Stimulated activated CD8-positive, alpha-beta memory T cell treated with anti-CD3 and anti-CD28 coated beads, Interleukin-7, amount 100 ng/mL, for 1 hour (primary cell): ENCODE data around the gene NTNG2.

Experiments
- DNase-seq, 2 donors: peaks; one replicate each; pipeline ENCODE4 v3.0.0-alpha.2; 2020; ENCODE audit warnings: low read depth in 2 of 2

Gene NTNG2

GRCh38 chr9:132147331-132147730, 14.5 kb upstream of the NTNG2 start:
- no peak for DNase-seq

GRCh38 chr9:132147839-132148238, 14.0 kb upstream of the NTNG2 start:
- DNase-seq, result no peak

GRCh38 chr9:132150256-132150655, 11.6 kb upstream of the NTNG2 start:
- DNase-seq, result no peak

GRCh38 chr9:132151118-132151517, 10.7 kb upstream of the NTNG2 start:
- no peak for DNase-seq

DNA sequence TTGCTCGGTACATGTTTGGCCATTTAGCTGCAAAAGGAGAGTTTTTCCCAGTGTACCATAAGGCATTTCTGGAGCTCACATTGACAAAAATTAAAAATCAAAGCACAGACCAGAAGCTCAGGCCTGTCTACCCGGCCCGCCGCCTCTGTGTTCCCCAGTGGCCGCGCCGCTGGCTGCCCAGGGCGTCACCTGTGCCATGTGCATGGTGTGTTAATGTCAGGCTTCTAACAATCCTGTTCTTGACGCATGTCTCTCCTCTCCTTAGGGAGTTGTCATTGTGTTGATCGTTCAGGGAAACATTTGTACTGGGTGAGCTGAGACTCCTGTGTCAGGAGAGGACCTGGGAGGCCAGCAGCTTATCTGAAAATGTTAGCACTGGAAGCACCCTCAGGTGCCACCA, 9.6 kb upstream of the NTNG2 start:
- no peak for DNase-seq

DNA sequence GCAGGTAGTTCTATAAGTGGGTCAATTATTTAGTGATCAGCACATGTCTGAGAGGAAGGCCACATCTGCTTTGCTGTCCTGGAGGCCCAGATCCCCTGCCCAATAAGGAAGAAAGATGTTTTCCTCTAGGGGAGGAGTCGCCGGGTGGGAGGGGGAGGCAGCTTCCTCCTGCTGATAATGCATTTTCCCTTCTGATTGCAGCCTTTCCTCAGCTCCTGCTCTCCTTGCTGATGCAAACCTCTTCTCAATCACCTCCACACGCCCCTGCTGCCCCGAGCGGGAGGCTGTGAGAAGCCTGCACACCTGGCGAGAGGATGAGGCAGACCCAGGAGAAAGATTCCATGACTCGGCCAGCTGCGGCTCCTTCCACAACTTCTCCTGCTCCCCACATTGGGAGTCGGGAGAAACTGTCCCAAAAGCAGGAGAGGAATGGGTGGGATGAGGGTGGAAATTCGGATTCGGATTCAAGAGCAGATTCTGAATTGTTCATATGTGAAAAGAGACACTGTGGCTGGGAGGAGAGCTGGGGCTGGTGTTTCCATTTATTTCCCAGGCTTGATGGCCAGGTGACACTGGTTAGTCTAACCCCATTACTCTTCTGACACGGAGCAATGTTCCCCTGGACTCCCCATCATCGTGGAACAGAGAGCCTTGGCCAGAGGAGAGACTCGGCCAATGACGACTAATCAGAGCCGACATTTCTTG, 6.8 kb upstream of the NTNG2 start:
- no peak for DNase-seq

DNA sequence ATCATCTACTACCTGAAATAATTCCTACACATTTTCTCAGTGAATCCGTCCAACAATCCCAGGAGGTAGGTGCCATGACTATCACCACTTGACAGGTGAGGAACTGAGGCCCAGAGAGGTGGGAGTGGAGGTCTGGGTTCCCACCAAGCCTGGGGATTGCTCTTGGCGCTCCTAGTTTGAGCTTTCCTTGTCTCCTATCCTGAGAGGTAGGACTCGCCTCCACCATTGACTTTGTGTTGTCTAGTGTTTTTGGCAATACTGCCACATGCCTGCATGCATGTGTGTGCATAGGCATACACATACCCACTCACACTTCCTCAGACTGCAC, 6.3 kb upstream of the NTNG2 start:
- DNase-seq, result no peak

- DNase-seq, result no peak
Observed at GRCh38 chr9:132156262-132156661, 5.6 kb upstream of the NTNG2 start.

- DNase-seq, result no peak
Observed at GRCh38 chr9:132157347-132158116, 4.3 kb upstream of the NTNG2 start.

DNA sequence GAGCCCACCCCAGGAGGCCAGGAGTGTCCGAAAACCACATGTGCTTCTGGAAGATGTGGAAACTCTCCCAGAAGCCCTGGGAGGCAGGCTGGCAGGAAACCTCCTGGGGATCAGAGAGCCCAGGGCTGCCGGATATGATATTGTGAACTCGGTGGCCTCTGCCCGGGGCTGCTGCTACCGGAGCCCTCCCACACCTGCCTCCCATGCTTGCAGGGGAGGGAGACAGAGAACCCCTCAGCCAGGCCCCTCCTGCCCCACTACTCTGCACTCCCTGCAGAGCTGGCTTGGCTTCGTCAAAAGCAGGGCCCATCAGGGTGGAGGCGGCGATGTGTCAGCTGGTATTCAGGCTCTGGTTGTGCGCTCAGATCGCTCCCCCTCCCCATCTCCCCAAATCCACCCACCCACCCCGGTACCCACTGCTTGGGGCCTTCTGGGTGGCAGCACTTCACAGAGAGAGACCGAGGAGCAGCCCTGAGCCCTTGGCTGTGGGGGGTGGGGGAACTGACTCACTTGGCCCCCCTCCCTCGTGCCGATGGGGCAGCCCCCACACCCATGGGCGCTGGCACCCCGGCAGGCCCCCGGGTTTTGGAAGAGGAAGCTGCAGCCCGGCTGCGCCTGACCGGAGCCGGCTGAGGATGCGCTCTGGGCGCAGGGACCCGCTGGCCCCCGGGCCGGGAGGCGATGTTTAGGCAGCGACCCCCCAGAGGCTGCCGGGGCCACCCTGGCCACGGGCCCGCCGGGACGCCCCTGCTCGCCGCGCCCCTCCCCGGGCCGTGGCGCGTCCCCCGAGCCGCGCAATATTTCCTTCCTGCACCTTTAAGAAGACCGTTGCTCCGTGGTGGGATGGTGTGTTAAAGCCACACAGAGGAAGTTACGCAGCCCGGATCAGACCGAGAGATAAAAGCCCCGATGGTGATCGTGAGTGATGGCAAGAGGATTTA, 786 bp upstream of the NTNG2 start:
- DNase-seq, result peak; percentile 21 to 31

DNA sequence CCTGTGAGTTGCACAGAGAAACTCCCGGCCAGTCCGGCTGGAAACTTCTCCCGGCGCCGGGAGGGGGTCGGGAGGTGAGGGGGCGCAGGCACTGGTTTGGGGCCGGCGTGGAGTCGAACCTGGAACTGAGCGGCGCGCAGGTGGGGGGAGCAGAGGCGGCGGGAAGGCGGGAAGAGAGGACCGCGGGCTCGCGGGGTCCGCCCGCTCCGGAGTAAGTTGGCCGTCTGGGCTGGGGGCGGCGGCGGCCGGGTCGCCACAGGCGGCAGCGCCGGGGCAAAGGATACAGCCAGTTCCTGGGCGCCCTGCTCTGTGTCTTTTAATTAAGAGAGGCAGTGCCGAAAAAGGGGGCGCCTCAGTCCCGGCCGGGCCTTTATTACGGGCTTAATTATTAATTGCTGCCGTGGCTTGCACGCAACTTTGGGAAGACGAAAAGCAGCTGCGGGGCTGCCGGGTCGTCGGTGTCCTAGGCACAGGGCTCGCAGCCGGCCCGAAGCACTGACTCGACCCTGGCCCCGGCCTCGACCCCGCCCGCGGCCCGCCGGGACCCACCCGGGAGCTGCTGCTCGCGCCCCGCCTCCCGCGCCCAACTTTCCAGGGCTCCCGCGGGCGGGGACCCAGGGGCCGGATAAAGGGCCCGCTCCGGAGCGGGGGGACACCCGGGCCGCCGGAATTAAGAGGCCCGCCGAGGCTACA, 1.1 kb downstream of the NTNG2 start:
- no peak for DNase-seq

- DNase-seq, result no peak
Observed at GRCh38 chr9:132163457-132163875, 1.6 kb downstream of the NTNG2 start.

DNA sequence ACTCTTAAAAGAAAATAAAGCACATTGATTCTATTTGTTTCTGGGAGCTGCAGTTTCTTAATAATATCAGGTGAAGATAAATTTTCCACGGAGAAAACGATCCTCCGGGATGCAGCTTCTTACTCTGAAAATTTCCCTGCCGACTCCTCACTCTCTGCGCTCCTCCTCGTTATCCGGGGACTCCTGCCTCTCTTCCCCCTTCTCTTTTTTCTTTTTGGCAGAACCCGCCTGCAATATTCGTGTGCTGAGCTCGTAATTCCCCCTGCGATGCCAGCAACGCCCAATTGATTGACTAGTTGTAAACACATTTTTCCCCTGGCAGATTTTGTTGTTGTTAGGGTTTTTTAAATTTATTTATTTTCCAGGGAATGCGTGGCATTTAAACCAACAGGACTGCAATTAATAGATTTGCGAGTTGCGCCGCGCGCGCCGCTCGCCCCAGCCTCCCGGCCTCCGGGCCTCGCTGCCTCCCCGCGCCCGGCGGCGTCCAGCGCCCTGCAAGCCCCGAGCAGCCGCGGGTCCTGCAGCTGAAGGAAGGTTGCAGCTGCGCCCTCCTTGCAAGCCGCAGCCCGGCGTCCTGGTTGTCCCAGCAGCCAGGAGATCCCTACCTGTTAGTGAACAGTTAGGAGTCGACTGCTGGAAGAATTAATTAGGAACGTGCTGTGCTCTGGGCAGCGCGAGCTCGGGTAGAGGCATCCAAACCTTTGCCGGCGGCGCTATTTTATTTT, 2.2 kb downstream of the NTNG2 start:
- no peak for DNase-seq

DNA sequence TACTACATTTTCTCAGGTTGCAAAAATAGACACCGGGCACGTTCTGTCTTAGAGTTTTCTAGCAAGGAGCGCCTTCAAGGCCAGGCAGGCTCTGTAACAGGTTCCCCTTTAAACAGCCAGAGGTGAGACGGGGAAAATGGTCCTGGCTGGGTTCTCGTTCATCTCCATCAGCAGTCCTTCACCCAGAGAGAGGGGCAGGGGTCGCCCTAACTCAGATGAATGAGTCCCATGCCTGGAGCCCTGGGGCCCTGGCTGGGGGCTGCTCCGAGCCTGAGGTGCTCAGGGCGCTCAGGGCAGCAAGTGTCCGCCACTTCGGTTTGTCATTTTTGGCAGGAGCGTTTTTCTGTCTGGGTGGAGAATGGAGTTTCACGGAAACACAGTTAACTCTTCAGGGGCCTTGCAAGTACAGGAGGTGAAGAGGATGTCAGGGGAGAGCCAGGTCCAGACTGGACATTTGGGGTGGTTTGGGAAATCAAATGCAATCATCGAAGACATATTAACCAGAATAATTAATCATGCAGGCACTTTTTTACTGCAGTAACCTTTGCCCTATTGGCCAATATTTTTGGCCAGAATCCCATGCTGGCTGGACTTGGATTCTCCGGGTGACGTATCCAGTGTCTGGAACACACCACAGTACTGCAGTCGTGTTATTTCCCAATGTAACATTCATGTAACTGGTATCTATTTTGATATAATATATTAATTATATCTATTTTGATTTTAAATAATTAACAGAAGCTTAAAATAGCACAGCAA, 2.9 kb downstream of the NTNG2 start:
- no peak for DNase-seq

DNA sequence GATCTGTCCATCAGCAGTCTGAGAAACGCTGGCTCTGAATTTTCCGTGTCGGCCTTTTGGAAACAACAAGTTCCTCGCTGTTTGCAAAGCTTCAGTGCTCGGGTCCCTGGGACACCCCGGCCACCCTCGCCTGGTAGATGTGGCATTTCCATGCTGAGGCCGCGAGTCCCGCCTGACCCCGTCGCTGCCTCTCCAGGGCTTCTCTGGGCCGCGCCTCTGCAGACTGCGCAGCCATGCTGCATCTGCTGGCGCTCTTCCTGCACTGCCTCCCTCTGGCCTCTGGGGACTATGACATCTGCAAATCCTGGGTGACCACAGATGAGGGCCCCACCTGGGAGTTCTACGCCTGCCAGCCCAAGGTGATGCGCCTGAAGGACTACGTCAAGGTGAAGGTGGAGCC, 4.7 kb downstream of the NTNG2 start:
- DNase-seq, result no peak

DNA sequence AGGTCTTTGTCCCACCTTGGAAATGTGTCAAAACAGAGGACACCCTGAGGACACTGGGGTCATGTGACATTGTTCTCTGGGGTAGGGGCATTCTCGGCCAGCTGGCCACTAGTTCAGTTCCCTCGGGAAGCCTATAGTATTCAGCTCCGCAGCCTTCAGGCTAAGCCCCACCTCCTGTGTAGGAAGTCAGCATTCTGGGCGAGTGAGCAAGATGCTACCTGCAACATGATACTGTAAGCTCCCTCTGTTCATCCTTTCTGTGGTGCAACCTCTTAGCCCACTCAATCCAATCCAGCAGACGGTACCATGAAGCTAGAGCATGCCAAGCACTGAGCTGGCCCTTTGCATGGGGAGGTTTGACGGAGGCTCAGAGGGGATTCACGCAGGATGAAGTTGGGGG, 5.3 kb downstream of the NTNG2 start:
- no peak for DNase-seq

DNA sequence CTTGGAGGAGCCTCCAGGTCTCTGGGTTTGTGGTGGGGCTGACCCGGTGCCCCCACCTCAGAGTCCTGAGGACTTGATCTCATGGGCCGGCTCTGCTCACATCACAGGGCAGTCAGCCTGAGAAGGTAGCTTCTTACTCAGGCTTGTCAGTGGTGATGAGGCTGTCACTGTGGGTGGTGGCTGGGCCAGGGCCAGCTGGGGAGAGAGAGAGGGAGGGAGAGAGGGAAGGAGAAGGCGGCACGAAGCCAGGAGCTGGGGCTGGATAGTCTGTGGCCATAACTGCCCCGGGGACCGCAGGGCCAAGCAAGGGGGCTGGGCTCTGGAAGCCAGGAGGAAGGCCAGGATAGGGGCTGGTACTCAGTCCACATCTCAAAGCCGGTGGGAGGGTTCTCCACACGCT, 6.5 kb downstream of the NTNG2 start:
- DNase-seq, result no peak

DNA sequence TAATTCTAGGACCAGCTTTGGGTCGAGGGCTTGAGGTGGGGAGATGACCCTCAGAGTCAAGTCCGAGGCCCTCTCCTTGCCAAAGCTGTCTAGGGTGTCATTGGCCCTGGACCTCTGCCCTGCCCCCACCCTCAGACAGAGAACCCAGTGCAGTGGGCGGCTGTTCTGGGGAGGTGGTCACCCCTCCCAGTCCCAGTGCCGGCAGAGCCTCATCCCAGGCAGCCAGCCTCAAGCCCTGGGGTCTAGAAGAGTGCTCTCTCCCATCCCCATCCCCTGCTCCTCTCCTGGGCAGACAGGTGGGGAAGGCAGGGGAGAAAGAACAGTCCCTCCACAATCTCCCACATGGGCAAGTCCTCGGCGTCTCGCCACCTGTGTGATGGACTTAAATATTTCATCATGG, 7.0 kb downstream of the NTNG2 start:
- DNase-seq, result no peak

DNA sequence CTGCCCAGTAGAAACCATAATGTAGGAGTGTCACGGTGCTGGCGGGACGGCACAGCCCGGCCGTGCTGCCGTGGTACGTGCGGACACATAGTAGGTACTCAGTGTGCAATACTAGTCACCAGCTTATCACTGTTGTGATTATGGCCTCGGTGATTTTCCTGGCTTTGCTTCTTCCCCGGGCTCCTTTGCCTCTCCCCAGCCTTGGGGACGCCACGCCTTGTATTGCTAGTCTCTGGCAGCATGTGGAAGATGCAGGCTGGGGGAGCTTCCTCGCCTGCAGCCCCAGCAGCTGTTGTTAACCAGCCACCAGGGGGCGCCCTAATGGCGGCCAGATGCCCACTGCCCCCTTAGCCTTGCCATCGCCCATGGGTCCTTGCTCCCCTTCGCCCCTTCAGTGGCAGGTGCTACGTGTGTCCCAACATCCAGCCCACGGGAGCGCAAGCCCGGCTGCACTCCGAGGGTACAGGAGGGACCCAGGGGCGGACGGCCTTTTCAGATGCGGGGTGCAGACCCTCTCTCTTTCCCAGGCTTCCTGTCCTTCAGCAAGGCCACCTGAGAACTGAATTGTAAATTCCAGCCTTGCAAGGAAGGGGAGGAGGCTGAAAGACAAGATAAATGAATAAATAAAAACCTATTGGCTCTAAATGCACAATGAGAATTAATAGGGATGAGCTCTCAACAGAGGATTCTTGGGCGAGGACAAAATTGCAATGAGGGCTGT, 8.0 kb downstream of the NTNG2 start:
- DNase-seq, result peak; percentile 26 to 37

- DNase-seq, result no peak
Observed at GRCh38 chr9:132171702-132172101, 9.8 kb downstream of the NTNG2 start.
